Sigmoid colon (tissue), 7 donors: ENCODE results near the gene PTGER1. TPM values are rescaled to one million over a fixed set of nuclear protein-coding genes. Genes with fewer than 3 reads are reported as not detected.
"Not testable (repeated sequence)": the region's sequence is repeated elsewhere in the genome, so short reads cannot be mapped to it uniquely, and the experiment has no call there.

ENCODE experiments used
- DNase-seq: peaks from one replicate; pipeline ENCODE4 v3.0.0-alpha.2; 2019
- H3K27ac ChIP-seq, 4 donors: fragments of 200-600 bp; sonication (generic); one replicate each; pipeline ENCODE4 v1.5.1; 2016 to 2019; ENCODE audit warnings: mild to moderate bottlenecking in 1 of 4
- H3K27me3 ChIP-seq, 3 donors: fragments of 200-600 bp; sonication (generic); one replicate each; pipeline ENCODE4 v1.5.1; 2019; ENCODE audit warnings: mild to moderate bottlenecking in 1 of 3
- H3K36me3 ChIP-seq, 4 donors: fragments of 200-600 bp; sonication (generic); one replicate each; pipeline ENCODE4 v1.5.1; 2016 to 2019
- H3K4me1 ChIP-seq, 4 donors: fragments of 200-600 bp; sonication (generic); one replicate each; pipeline ENCODE4 v1.5.1; 2017 to 2019
- H3K4me3 ChIP-seq, 4 donors: fragments of 200-600 bp; sonication (generic); one replicate each; pipeline ENCODE4 v1.5.1; 2017 to 2019; ENCODE audit warnings: mild to moderate bottlenecking in 2 of 4, moderate library complexity in 1 of 4
- H3K9me3 ChIP-seq, 4 donors: fragments of 200-600 bp in 3 of 4; sonication (generic) in 3 of 4; one replicate each; pipeline versions ENCODE4 v1.5.1 to v1.6.1; 2013 to 2019
- CTCF ChIP-seq, 4 experiments: fragments of 450-650 bp in 3 of 4; fragments of 200-600 bp in 1 of 4; IDR thresholded peaks; one replicate each; pipeline ENCODE4 v1.5.1; 2016 to 2019; ENCODE audit warnings: antibody characterized with exemption in 4 of 4, mild to moderate bottlenecking in 3 of 4, moderate library complexity in 2 of 4
- EP300 ChIP-seq, 4 donors: sonication (generic); formaldehyde crosslinking; IDR thresholded peaks; one replicate each; pipeline ENCODE4 v1.6.1; 2017; ENCODE audit warnings: antibody characterized with exemption in 4 of 4
- POLR2A ChIP-seq, 2 donors: fragments of 450-650 bp; IDR thresholded peaks; one replicate each; pipeline ENCODE4 v1.6.1; 2016; ENCODE audit warnings: antibody characterized with exemption in 2 of 2, mild to moderate bottlenecking in 2 of 2, moderate library complexity in 2 of 2
- POLR2AphosphoS5 ChIP-seq, 4 donors: sonication (generic); formaldehyde crosslinking; IDR thresholded peaks; one replicate each; pipeline ENCODE4 v1.6.1; 2017; ENCODE audit warnings: antibody characterized with exemption in 4 of 4
- whole genome bisulfite sequencing, 2 donors: extraction: QIAGEN DNeasy Blood & Tissue Kit; methylation state at CpG; one replicate each; pipeline ENCODE4 v1.1.7; 2013; 5-methylcytosine and 5-hydroxymethylcytosine counted together
- intact Hi-C: fragments of 100-400 bp; cut with DNase I; formaldehyde crosslinking; loops from one replicate; pipeline ENCODE4 v1.15.1; 2023
- polyA plus RNA-seq, 3 donors: library from polyadenylated mRNA; stranded (reverse); fragments of 200-250 nt; gene quantifications; one replicate each; pipeline ENCODE4 v1.2.3, GENCODE V29; 2013
- total RNA-seq, 4 donors: library from RNA; depleted of rRNA; stranded (reverse); fragments of >200 nt; gene quantifications; one replicate each; pipeline ENCODE4 v1.1.0, GENCODE V29; 2016
- donor health status: healthy with polysubstance abuse.
- donor health status: Bipolar disorder and iron deficiency.
- donor health status: healthy.

The PTGER1 gene
- total and polyA plus RNA-seq, 7 donors = 0.54 to 0.71 (median 0.67) TPM; not detected in 4

- Histone ChIP-seq H3K4me1 (peaks cover 0 to 20% (median 12%) of the 10 kb centered on the region in 4 donors), H3K4me3 (peak overlapping the region in 1 of 4 donors; percentile 5), H3K36me3 (peaks cover 13 to 23% (median 19%) of the 10 kb centered on the region in 4 donors), H3K27me3 (no peaks in the 10 kb centered on the region), H3K9me3 (no peaks in the 10 kb centered on the region), H3K27ac (peak overlapping the region; percentile 58 to 77 (median 65))
- intact Hi-C loops = no loop called here
- WGBS, 2 donors = 29 to 47% methylated on average over 22 of the region's 22 CpGs
- peak in 3 of 4 donors; percentile 25 to 43 (median 37) for TF ChIP-seq POLR2AphosphoS5 (IDR thresholded peaks at IDR 0.05)
- no peak for TF ChIP-seq CTCF (IDR thresholded peaks at IDR 0.05)
- peak; percentile 87 for DNase-seq
These were observed 35.4 kb upstream of the PTGER1 start for GRCh38 chr19:14510311-14511228.

DNA sequence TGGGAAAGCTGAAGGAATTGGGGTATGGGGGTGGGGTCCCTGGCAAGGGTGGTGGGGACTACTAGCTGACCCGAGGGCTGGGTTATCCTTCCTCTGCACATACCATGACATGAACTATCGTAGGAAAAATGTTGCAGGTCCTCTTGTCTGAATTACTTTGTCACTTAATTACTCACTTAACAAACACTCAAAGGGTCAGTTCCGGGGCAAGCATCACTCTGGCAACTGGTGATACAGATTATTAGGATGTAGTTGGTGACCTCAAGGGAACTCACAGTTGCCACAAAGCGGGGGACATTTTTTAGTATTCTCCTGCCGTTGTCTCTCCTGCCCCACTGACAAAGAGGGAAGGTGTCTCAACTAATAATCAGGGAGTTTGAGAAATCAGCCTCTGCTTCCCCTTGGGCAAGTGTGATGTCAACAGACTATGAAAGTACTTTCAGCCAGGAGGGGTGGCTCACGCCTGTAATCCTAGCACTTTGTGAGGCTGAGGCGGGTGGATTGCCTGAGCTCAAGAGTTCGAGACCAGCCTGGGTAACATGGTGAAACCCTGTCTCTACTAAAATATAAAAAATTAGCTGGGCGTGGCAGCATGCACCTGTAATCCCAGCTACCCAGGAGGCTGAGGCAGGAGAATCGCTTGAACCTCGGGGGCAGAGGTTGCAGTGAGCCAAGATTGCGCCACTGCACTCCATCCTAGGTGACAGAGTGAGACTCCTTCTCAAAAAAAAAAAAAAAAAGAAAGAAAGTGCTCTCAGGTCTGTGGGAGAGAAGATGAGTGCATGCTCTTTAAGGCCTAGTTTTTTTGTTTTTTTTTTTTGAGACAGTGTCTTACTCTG is 32.8 kb upstream of the PTGER1 start:
- Histone ChIP-seq H3K27ac (no peak overlapping the region), H3K4me3 (no peak overlapping the region), H3K4me1 (peaks cover 0 to 8% (median 0%) of the 10 kb centered on the region in 4 donors), H3K9me3 (no peaks in the 10 kb centered on the region), H3K27me3 (no peaks in the 10 kb centered on the region), H3K36me3 (no peaks in the 10 kb centered on the region)
- WGBS, 2 donors = 51 to 77% methylated on average over 12 of the region's 12 CpGs
- DNase-seq = no peak
- intact Hi-C loops = no loop called here
- TF ChIP-seq EP300 (IDR thresholded peaks at IDR 0.05) = no peak
- no peak for TF ChIP-seq POLR2AphosphoS5 (IDR thresholded peaks at IDR 0.05)
- TF ChIP-seq CTCF (IDR thresholded peaks at IDR 0.05) = no peak
- TF ChIP-seq POLR2A (IDR thresholded peaks at IDR 0.05) = no peak

- WGBS, 2 donors = 17 to 38% methylated on average over 19 of the region's 19 CpGs
- Histone ChIP-seq H3K27me3 (no peaks in the 10 kb centered on the region), H3K4me1 (no peaks in the 10 kb centered on the region), H3K9me3 (no peaks in the 10 kb centered on the region), H3K4me3 (no peak overlapping the region), H3K36me3 (no peaks in the 10 kb centered on the region), H3K27ac (peak overlapping the region in 1 of 4 donors; percentile 27)
- TF ChIP-seq EP300 (IDR thresholded peaks at IDR 0.05) (no peak), POLR2AphosphoS5 (IDR thresholded peaks at IDR 0.05) (no peak), POLR2A (IDR thresholded peaks at IDR 0.05) (no peak), CTCF (IDR thresholded peaks at IDR 0.05) (peak in 3 of 4 experiments; percentile 15 to 51 (median 34))
- no peak for DNase-seq
- intact Hi-C loops = no loop called here
These were observed 30.5 kb upstream of the PTGER1 start for GRCh38 chr19:14505488-14506239.

GRCh38 chr19:14504575-14504974 is 29.4 kb upstream of the PTGER1 start:
- DNase-seq, H3K4me1 ChIP-seq, H3K27me3 ChIP-seq, H3K27ac ChIP-seq, H3K9me3 ChIP-seq, intact Hi-C loops, H3K36me3 ChIP-seq, H3K4me3 ChIP-seq: not testable (repeated sequence)
- WGBS, 2 donors = 85 to 89% methylated on average over 8 of the region's 8 CpGs
